Activated CD8-positive, alpha-beta memory T cell treated with anti-CD3 and anti-CD28 coated beads, Interleukin-2, amount 50 U/mL, for 1 hour (primary cell): Measurements from ENCODE around the gene HEG1.

Source experiments
- DNase-seq: peaks from one replicate; pipeline ENCODE4 v3.0.0-alpha.2; 2020; ENCODE audit errors: extremely low read depth

The HEG1 gene

DNA sequence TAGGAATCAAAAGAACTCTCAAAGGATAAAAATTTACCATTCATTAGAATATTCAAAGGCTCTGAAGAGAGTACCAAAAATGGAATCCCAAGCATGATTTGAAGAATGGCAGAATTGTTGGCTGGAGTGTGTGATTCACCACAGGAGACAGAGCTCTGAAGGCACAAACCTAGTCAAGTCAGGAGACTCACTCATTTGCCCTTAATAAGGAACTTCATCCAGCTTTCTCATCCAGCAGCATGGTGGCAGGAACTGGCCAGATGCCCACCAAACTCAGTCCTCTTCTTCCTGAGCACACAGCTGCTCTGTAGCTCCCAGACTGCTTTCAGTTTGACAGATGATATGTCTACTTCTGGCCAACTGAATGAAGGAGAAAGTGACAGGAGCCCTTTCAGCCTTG, 16.5 kb upstream of the HEG1 start:
- no peak for DNase-seq

- no peak for DNase-seq
Observed at GRCh38 chr3:125069968-125070745, 14.4 kb upstream of the HEG1 start.

DNA sequence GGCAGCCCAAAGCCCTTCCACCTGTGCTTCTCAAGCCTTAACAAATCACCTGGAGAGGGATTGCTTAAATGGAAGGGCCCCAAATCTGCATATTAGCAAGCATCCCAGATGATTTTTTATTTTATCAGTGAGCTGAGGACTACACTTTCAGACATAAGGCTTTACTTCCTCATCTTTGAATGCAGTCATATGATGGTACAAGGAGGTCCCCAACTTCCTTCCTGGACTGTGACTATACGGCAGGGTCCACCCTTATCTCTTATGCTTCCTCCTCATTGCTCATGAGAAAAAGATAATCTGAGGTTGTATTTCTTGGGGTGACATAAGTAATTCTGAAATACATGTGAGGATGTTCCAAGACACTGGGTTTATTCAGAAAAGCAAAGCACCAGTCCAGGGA, 13.7 kb upstream of the HEG1 start:
- no peak for DNase-seq

GRCh38 chr3:125068265-125068664, 12.5 kb upstream of the HEG1 start:
- no peak for DNase-seq

- no peak for DNase-seq
Observed at GRCh38 chr3:125067225-125067624, 11.4 kb upstream of the HEG1 start.

GRCh38 chr3:125062904-125063618, 7.3 kb upstream of the HEG1 start:
- DNase-seq = no peak

DNA sequence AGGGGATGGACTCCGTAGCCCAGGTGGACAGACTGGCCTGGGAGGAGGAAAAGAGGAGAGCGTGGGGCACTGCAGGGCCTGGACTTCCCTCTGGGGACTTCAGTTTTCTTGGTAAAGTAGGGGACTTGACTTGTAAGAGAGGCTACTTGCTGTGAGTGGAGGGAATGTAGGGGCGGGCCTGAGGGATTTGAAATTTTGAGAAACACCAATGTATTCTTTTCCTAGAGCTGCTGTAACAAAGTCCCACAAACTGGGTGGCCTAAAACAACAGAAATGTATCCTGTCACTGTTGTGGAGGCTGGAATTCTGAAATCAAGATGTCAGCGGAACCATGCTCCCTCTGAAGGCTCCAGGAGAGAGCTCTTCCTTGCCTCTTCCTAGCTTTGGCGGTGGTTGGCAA, 5.8 kb upstream of the HEG1 start:
- no peak for DNase-seq

DNA sequence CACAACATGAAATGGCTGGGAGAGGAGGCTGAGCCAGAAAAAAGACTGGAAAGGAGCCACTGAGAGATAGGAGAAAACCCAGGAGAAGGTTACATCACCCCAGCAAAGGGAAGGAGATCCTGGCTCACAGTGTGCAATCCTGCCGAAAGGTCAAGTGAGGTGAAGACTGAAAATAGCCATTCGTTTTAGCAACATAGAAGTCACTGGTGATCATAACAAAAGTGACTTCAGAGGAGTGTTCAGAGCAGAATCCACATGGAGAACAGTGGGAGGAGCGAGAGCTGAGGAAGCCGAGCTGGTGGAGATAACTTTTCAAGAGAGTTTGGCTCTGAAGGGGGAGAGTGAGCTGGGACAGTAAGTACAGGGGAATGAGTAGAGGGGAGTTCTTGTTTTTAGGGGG, 5.4 kb upstream of the HEG1 start:
- no peak for DNase-seq

- DNase-seq = no peak
Observed at GRCh38 chr3:125059488-125060245, 3.9 kb upstream of the HEG1 start.

- DNase-seq = no peak
Observed at GRCh38 chr3:125058959-125059358, 3.2 kb upstream of the HEG1 start.

DNA sequence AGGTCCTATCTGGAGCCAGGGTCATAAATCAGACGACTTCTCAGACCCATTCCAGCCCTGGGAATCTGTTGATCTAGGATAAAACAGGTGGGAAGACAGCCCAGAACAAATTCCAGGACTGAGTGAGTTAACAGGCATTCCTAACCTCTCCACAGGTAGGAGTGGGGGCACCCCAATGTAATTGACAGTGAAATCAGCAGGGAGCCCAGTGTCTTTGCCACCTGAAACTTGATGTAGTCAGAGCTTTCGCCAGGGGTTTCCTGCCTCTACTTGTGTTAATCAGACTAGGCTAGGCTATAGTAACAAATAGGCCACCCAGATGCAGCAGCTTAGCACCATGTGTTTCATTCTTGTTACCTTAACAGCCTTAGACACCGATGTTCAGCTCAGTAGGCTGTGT, 2.7 kb upstream of the HEG1 start:
- no peak for DNase-seq

DNA sequence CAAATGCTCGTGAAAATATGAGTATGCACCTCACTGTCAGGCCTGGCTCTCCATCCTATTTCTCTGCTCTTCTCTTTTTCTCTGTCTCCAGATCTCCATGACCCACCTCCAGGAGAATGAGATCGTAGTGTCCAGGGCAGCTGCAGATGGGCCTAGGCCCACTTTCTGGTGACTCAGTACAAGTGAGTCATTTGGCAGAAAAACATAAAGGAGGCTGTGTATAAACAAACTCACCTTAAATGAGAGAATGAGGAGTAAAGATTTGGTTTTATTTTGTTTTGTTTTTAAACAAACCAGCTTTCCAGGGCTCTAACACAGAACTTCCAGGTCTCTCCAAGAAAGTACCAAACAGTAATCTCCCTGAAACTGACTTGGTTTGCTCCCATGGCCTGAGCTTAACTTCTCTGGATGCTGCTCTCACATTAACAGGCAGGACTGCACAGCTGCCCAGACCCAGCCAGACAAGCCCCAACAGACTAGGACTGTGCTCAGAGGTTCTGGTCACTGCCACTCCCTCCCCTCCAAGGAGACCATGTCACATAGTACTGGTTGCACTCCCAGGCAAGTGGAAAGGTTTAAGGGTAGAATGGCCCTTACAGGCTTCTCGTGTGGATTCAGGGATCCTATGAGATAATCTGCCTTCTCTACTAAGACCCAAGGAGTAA, 1.5 kb upstream of the HEG1 start:
- DNase-seq = no peak

DNA sequence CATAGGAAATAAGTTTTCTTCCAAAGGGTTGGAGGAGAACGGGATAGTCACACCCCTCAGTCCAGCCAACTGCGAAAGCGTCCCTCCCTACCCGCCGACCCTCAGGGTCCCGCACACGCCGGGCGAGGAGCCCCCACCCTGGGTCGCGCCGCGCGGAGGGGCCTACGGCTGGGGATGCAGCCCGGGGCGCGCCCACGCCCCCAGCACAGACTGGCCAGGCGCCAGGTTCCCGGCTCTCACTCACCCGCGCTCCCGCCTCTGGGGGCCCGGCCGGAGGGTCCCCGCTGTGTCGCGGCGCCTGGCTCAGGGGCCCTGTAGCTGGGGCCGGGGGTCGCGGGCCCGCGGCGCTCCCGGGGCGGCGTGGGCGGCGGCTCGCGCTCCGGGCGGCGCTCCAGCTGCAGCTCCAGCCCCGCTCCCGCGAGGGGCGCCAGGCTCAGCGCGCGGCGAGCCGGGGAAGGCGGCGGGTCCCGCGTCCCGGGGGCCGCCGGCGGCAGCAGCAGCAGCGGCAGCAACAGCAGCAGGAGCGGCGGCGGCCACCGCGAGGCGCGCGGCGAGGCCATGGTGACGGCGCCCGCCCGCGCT, 375 bp downstream of the HEG1 start:
- no peak for DNase-seq

DNA sequence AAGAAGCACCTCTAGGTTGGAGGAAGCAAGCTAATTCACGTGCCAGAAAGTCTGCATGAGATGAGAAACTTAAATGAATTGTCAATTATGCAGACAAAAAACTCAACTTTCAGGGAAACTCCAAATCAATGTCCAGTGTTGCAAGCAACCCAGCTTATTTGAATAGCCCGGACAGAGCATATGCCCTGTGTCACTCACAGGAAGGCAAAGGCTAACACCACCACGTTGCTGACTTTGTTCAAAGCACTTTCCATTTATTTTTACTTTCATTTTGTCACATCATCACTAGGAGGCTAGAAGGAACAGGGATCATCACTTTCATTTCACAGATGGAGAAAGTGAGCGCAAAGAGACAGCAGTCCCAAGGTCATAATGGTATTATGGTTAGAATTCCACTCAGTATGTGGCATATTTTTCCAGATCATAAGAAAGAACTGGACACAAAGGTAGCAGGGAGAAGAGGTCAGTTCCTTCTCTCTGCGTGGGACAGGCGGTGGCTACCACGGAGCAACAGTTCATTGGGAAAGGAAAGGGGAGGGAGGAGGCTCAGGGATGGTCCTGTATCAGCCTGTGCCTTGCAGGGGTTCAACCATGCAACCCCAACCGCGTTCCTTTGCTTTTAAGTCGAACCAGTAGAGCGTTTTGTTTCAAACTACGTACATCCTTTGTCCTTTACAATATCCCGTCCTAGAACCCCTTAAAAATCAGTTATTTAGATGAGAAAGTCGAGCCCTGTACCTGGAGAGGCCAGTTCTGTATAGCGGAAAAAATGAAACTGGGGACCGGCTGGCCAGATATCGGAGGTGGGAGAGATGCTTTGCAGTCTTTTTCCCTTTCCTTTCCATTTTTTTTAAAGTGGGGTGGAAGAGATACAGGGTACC, 1.1 kb downstream of the HEG1 start:
- DNase-seq = no peak

GRCh38 chr3:125054062-125054448, 1.7 kb downstream of the HEG1 start:
- DNase-seq = no peak

DNA sequence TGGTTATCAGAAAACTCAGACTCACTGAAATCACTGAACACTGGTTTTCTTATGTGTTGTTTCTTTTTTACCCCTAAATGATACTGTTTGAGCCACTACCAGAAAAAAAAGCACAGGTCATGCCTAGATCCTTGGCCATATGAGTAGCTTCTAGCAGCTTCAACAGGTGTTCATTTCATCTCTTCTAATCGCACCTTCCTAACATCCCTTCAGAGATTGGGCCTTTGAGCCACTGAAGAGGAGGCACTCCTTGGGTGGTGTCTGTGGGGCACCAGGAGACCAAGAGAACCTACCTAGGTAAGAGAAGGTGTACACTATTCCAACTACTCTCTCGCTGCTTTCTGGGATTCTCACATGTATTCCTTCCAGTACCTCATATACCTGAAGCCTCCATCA, 2.5 kb downstream of the HEG1 start:
- DNase-seq = no peak

- DNase-seq = no peak
Observed at GRCh38 chr3:125052624-125053303, 3.0 kb downstream of the HEG1 start.

DNA sequence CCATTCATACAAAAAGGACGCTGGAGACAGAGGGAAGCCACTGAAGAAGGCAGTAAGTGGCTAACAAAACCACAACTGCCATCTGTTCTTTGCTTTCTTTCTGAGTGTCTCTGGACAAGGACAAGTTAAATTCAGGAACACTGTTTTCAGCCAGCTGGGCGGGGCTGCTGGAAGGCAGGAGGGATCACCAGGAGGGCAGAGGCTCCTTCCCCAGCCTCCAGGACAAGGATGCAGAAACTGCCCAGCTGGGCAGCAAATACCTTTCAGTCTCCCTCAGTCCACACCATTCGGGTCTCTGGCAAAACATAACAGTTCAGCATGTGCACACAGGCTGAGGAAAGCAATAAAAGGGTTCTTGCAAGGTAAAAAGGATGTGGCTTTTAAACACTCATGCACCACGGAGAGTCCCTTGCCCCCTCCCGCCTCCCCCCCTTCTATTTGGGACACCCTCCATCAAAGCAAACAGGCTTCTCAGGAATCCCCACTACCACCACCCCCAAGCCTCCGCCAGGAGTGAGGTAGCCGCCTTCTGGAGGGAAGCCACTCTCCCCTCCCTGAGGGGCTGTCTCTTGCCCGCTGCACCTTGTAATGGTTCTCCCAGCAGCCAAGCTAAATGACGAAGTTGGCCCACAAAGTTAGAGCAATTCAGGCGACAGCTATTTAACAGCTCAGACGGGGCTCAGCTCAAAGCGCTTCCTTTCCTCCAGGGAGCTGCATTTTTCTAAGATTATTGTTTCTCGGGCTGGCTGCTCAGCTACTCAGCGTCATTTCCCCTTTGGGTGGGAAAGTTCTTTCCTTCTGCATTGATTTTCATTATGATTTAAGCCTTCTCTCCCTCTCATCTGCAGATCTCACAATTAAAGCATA, 3.8 kb downstream of the HEG1 start:
- DNase-seq = peak; percentile 58

DNA sequence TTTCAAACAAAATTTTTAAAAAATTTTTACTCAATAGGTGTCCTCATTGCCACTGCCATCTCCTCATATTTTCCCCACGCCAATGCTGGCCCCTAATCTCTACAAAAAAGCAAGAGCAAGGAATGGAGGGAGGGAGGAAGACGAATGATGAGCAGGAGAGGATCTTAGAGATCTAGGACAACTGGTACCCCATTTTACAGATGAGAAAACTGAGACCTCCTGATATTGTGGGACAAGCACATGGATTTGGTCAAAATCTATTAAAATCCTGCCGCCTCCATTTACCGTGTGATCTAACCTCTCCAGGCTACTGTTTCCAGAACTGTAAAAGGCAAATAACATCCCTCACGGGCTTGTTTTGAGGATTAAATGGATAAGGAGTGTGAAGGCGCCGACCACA, 4.6 kb downstream of the HEG1 start:
- DNase-seq = no peak
